ENCODE measurements around the gene KCNIP1.

KCNIP1 gene

GRCh38 chr5:170483701-170484458 is 19.9 kb upstream of the KCNIP1 start:
- no peak for DNase-seq (ENCODE audit: low read depth in 2 of 2)

- no peak for DNase-seq (ENCODE audit: low read depth in 2 of 2)
Observed at GRCh38 chr5:170484459-170484831, 19.4 kb upstream of the KCNIP1 start.

GRCh38 chr5:170484847-170485615 is 18.8 kb upstream of the KCNIP1 start:
- no peak for DNase-seq (ENCODE audit: low read depth in 2 of 2)

GRCh38 chr5:170485616-170485911 is 18.3 kb upstream of the KCNIP1 start:
- no peak for DNase-seq (ENCODE audit: low read depth in 2 of 2)

GRCh38 chr5:170486371-170486770 is 17.4 kb upstream of the KCNIP1 start:
- DNase-seq (ENCODE audit: low read depth in 2 of 2): no peak

- no peak for DNase-seq (ENCODE audit: low read depth in 2 of 2)
Observed at GRCh38 chr5:170488570-170488969, 15.2 kb upstream of the KCNIP1 start.

GRCh38 chr5:170489199-170489598 is 14.6 kb upstream of the KCNIP1 start:
- no peak for DNase-seq (ENCODE audit: low read depth in 2 of 2)

GRCh38 chr5:170490381-170490780 is 13.4 kb upstream of the KCNIP1 start:
- no peak for DNase-seq (ENCODE audit: low read depth in 2 of 2)

GRCh38 chr5:170491479-170491878 is 12.3 kb upstream of the KCNIP1 start:
- no peak for DNase-seq (ENCODE audit: low read depth in 2 of 2)

GRCh38 chr5:170493028-170493820 is 10.6 kb upstream of the KCNIP1 start:
- DNase-seq (ENCODE audit: low read depth in 2 of 2): no peak

GRCh38 chr5:170494041-170494440 is 9.8 kb upstream of the KCNIP1 start:
- DNase-seq (ENCODE audit: low read depth in 2 of 2): no peak

GRCh38 chr5:170495825-170496661 is 7.8 kb upstream of the KCNIP1 start:
- no peak for DNase-seq (ENCODE audit: low read depth in 2 of 2)

- DNase-seq (ENCODE audit: low read depth in 2 of 2): no peak
Observed at GRCh38 chr5:170496662-170497028, 7.2 kb upstream of the KCNIP1 start.

GRCh38 chr5:170497311-170498038 is 6.3 kb upstream of the KCNIP1 start:
- no peak for DNase-seq (ENCODE audit: low read depth in 2 of 2)

GRCh38 chr5:170498811-170499351 is 4.9 kb upstream of the KCNIP1 start:
- no peak for DNase-seq (ENCODE audit: low read depth in 2 of 2)

- no peak for DNase-seq (ENCODE audit: low read depth in 2 of 2)
Observed at GRCh38 chr5:170499621-170500020, 4.2 kb upstream of the KCNIP1 start.

- DNase-seq (ENCODE audit: low read depth in 2 of 2): no peak
Observed at GRCh38 chr5:170501361-170501760, 2.5 kb upstream of the KCNIP1 start.

GRCh38 chr5:170501931-170502330 is 1.9 kb upstream of the KCNIP1 start:
- no peak for DNase-seq (ENCODE audit: low read depth in 2 of 2)

- DNase-seq (ENCODE audit: low read depth in 2 of 2): no peak
Observed at GRCh38 chr5:170504616-170505266, 921 bp downstream of the KCNIP1 start.

- DNase-seq (ENCODE audit: low read depth in 2 of 2): no peak
Observed at GRCh38 chr5:170508036-170508435, 4.2 kb downstream of the KCNIP1 start.

All from stimulated activated CD8-positive, alpha-beta memory T cell treated with anti-CD3 and anti-CD28 coated beads, Interleukin-2, amount 100 ng/mL, for 1 hour (primary cell).